Measurements from ENCODE around the gene SGIP1.

- TF ChIP-seq CTCF (IDR thresholded peaks at IDR 0.05) (no peak), POLR2AphosphoS5 (IDR thresholded peaks at IDR 0.05) (no peak), POLR2A (IDR thresholded peaks at IDR 0.05) (no peak), EP300 (IDR thresholded peaks at IDR 0.05) (no peak)
Observed at GRCh38 chr1:66537718-66538117, 3.8 kb downstream of the SGIP1 start.
